Activated naive CD8-positive, alpha-beta T cell (primary cell): ENCODE data around the gene OR1E2.
"Not testable (repeated sequence)": the region's sequence is repeated elsewhere in the genome, so short reads cannot be mapped to it uniquely, and the experiment has no call there.

Experiments
- H3K27ac Mint-ChIP-seq: one replicate; pipeline ENCODE4 v1.8.0; 2021; ENCODE audit warnings: mixed read lengths
- H3K27me3 Mint-ChIP-seq: one replicate; pipeline ENCODE4 v1.8.0; 2021; ENCODE audit warnings: mixed read lengths
- H3K36me3 Mint-ChIP-seq: one replicate; pipeline ENCODE4 v1.8.0; 2021; ENCODE audit warnings: mixed read lengths
- H3K4me1 Mint-ChIP-seq: one replicate; pipeline ENCODE4 v1.8.0; 2021; ENCODE audit warnings: low read depth, mixed read lengths
- H3K4me3 Mint-ChIP-seq: one replicate; pipeline ENCODE4 v1.8.0; 2021; ENCODE audit warnings: mild to moderate bottlenecking, mixed read lengths
- H3K9me3 Mint-ChIP-seq: one replicate; pipeline ENCODE4 v1.8.0; 2021; ENCODE audit warnings: low read depth, mixed read lengths

The OR1E2 gene

GRCh38 chr17:3433741-3434140 is at the start of gene OR1E2:
Gene OR1E2 (minus strand): TSS chr17:3433841. CDS start chr17:3433841, 0 bp downstream.
- Mint-ChIP-seq H3K27ac (peak within 1 kb of the TSS; percentile 24), H3K36me3 (no peaks in the 10 kb centered on the region), H3K4me1 (no peaks in the 10 kb centered on the region), H3K4me3 (no peak within 1 kb of the TSS), H3K9me3 (peaks cover 7% of the 10 kb centered on the region), H3K27me3 (peaks cover 19% of the 10 kb centered on the region)

- H3K36me3 Mint-ChIP-seq = no peaks in the 10 kb centered on the region
- no peak overlapping the region for H3K4me3 Mint-ChIP-seq
- H3K27ac Mint-ChIP-seq = no peak overlapping the region
- H3K4me1 Mint-ChIP-seq = no peaks in the 10 kb centered on the region
- peaks cover 11% of the 10 kb centered on the region for H3K27me3 Mint-ChIP-seq
- H3K9me3 Mint-ChIP-seq = no peaks in the 10 kb centered on the region
Observed at GRCh38 chr17:3482852-3483251, 49.2 kb upstream of the OR1E2 start.

GRCh38 chr17:3479988-3480387 is 46.3 kb upstream of the OR1E2 start:
- Mint-ChIP-seq H3K27ac (no peak overlapping the region), H3K9me3 (no peaks in the 10 kb centered on the region), H3K36me3 (no peaks in the 10 kb centered on the region), H3K4me1 (peaks cover 3% of the 10 kb centered on the region), H3K4me3 (no peak overlapping the region), H3K27me3 (peaks cover 6% of the 10 kb centered on the region)

GRCh38 chr17:3475812-3476610 is 42.4 kb upstream of the OR1E2 start, which contains the start of gene ASPA:
Gene ASPA (plus strand): TSS chr17:3475997. CDS start chr17:3476160, 163 bp downstream.
- H3K4me3 Mint-ChIP-seq = peak within 1 kb of the TSS; percentile 69
- H3K27ac Mint-ChIP-seq = no peak within 1 kb of the TSS
- no peaks in the 10 kb centered on the region for H3K36me3 Mint-ChIP-seq
- H3K4me1 Mint-ChIP-seq = peaks cover 3% of the 10 kb centered on the region
- H3K27me3 Mint-ChIP-seq = peaks cover 5% of the 10 kb centered on the region
- H3K9me3 Mint-ChIP-seq = no peaks in the 10 kb centered on the region

- peaks cover 3% of the 10 kb centered on the region for H3K4me1 Mint-ChIP-seq
- no peak overlapping the region for H3K4me3 Mint-ChIP-seq
- H3K9me3 Mint-ChIP-seq = no peaks in the 10 kb centered on the region
- no peaks in the 10 kb centered on the region for H3K36me3 Mint-ChIP-seq
- H3K27ac Mint-ChIP-seq = no peak overlapping the region
- peaks cover 4% of the 10 kb centered on the region for H3K27me3 Mint-ChIP-seq
Observed at GRCh38 chr17:3475251-3475685, 41.6 kb upstream of the OR1E2 start.

GRCh38 chr17:3474212-3474611 is 40.6 kb upstream of the OR1E2 start:
- H3K27me3 Mint-ChIP-seq = peaks cover 4% of the 10 kb centered on the region
- no peak overlapping the region for H3K27ac Mint-ChIP-seq
- H3K4me3 Mint-ChIP-seq = no peak overlapping the region
- H3K9me3 Mint-ChIP-seq = no peaks in the 10 kb centered on the region
- peaks cover 3% of the 10 kb centered on the region for H3K4me1 Mint-ChIP-seq
- no peaks in the 10 kb centered on the region for H3K36me3 Mint-ChIP-seq

GRCh38 chr17:3472137-3472536 is 38.5 kb upstream of the OR1E2 start:
- Mint-ChIP-seq H3K27me3 (peaks cover 3% of the 10 kb centered on the region), H3K9me3 (no peaks in the 10 kb centered on the region), H3K27ac (no peak overlapping the region), H3K36me3 (no peaks in the 10 kb centered on the region), H3K4me3 (no peak overlapping the region), H3K4me1 (peaks cover 3% of the 10 kb centered on the region)

- Mint-ChIP-seq H3K27ac (no peak within 1 kb of the TSS), H3K27me3 (peaks cover 3% of the 10 kb centered on the region), H3K4me3 (no peak within 1 kb of the TSS), H3K36me3 (no peaks in the 10 kb centered on the region), H3K9me3 (no peaks in the 10 kb centered on the region), H3K4me1 (peaks cover 3% of the 10 kb centered on the region)
Observed at GRCh38 chr17:3471599-3471998, 38.0 kb upstream of the OR1E2 start, which contains the start of gene SPATA22. Gene SPATA22 (minus strand): TSS chr17:3471819. CDS start chr17:3469325, 2,494 bp downstream.

GRCh38 chr17:3469529-3469928 is 35.9 kb upstream of the OR1E2 start:
- Mint-ChIP-seq H3K4me1 (no peaks in the 10 kb centered on the region), H3K9me3 (no peaks in the 10 kb centered on the region), H3K27ac (no peak overlapping the region), H3K4me3 (no peak overlapping the region), H3K27me3 (peaks cover 3% of the 10 kb centered on the region), H3K36me3 (no peaks in the 10 kb centered on the region)

GRCh38 chr17:3466355-3466754 is 32.7 kb upstream of the OR1E2 start:
- H3K4me1 Mint-ChIP-seq, H3K9me3 Mint-ChIP-seq, H3K36me3 Mint-ChIP-seq, H3K27ac Mint-ChIP-seq, H3K4me3 Mint-ChIP-seq, H3K27me3 Mint-ChIP-seq: not testable (repeated sequence)

- Mint-ChIP-seq H3K27ac (no peak overlapping the region), H3K9me3 (no peaks in the 10 kb centered on the region), H3K36me3 (no peaks in the 10 kb centered on the region), H3K4me1 (no peaks in the 10 kb centered on the region), H3K27me3 (peaks cover 5% of the 10 kb centered on the region), H3K4me3 (no peak overlapping the region)
Observed at GRCh38 chr17:3448059-3448665, 14.5 kb upstream of the OR1E2 start.

GRCh38 chr17:3447625-3448024 is 14.0 kb upstream of the OR1E2 start:
- H3K36me3 Mint-ChIP-seq = no peaks in the 10 kb centered on the region
- H3K9me3 Mint-ChIP-seq = no peaks in the 10 kb centered on the region
- H3K4me3 Mint-ChIP-seq = no peak overlapping the region
- H3K27ac Mint-ChIP-seq = no peak overlapping the region
- H3K27me3 Mint-ChIP-seq = peaks cover 6% of the 10 kb centered on the region
- no peaks in the 10 kb centered on the region for H3K4me1 Mint-ChIP-seq

GRCh38 chr17:3440451-3440850 is 6.8 kb upstream of the OR1E2 start:
- H3K36me3 Mint-ChIP-seq = no peaks in the 10 kb centered on the region
- H3K4me3 Mint-ChIP-seq = no peak overlapping the region
- H3K4me1 Mint-ChIP-seq = no peaks in the 10 kb centered on the region
- H3K9me3 Mint-ChIP-seq = no peaks in the 10 kb centered on the region
- peaks cover 27% of the 10 kb centered on the region for H3K27me3 Mint-ChIP-seq
- H3K27ac Mint-ChIP-seq = no peak overlapping the region

GRCh38 chr17:3438368-3438767 is 4.7 kb upstream of the OR1E2 start:
- no peaks in the 10 kb centered on the region for H3K36me3 Mint-ChIP-seq
- H3K9me3 Mint-ChIP-seq = no peaks in the 10 kb centered on the region
- H3K4me1 Mint-ChIP-seq = no peaks in the 10 kb centered on the region
- no peak overlapping the region for H3K4me3 Mint-ChIP-seq
- no peak overlapping the region for H3K27ac Mint-ChIP-seq
- peaks cover 26% of the 10 kb centered on the region for H3K27me3 Mint-ChIP-seq

- peaks cover 15% of the 10 kb centered on the region for H3K27me3 Mint-ChIP-seq
- H3K4me3 Mint-ChIP-seq = not testable (repeated sequence)
Observed at GRCh38 chr17:3433215-3433614, 426 bp downstream of the OR1E2 start.

More at GRCh38 chr17:3433215-3433614, 426 bp downstream of the OR1E2 start:
- H3K27ac Mint-ChIP-seq = peak overlapping the region; percentile 24
- not testable (repeated sequence) for H3K36me3 Mint-ChIP-seq, H3K4me1 Mint-ChIP-seq, H3K9me3 Mint-ChIP-seq
